ENCODE results near the gene TRIB2.

The TRIB2 gene

GRCh38 chr2:12763486-12763885, 46.8 kb downstream of the TRIB2 start:
- no peaks in the 10 kb centered on the region for H3K9me3 ChIP-seq (ENCODE audit: control insufficient read depth, low read length)
- no peak overlapping the region for H3K27ac ChIP-seq (ENCODE audit: insufficient read depth, low read depth, low read length, poor library complexity, severe bottlenecking)
- no peak overlapping the region for H3K4me3 ChIP-seq (ENCODE audit: insufficient read depth, low read depth, low read length)
- H3K4me1 ChIP-seq (ENCODE audit: control insufficient read depth, insufficient read depth, low read length) = no peaks in the 10 kb centered on the region
- H3K27me3 ChIP-seq (ENCODE audit: control insufficient read depth, insufficient read depth, low read length, poor library complexity, severe bottlenecking) = no peaks in the 10 kb centered on the region
- H3K36me3 ChIP-seq (ENCODE audit: control insufficient read depth, insufficient read depth, low read length) = no peaks in the 10 kb centered on the region
- WGBS, 2 experiments = 64 to 65% methylated on average over 3 to 4 of the region's 4 CpGs

- H3K27me3 ChIP-seq (ENCODE audit: control insufficient read depth, insufficient read depth, low read length, poor library complexity, severe bottlenecking) = no peaks in the 10 kb centered on the region
- H3K9me3 ChIP-seq (ENCODE audit: control insufficient read depth, low read length) = no peaks in the 10 kb centered on the region
- H3K27ac ChIP-seq (ENCODE audit: insufficient read depth, low read depth, low read length, poor library complexity, severe bottlenecking) = no peak overlapping the region
- H3K4me1 ChIP-seq (ENCODE audit: control insufficient read depth, insufficient read depth, low read length) = no peaks in the 10 kb centered on the region
- H3K4me3 ChIP-seq (ENCODE audit: insufficient read depth, low read depth, low read length) = no peak overlapping the region
- H3K36me3 ChIP-seq (ENCODE audit: control insufficient read depth, insufficient read depth, low read length) = no peaks in the 10 kb centered on the region
- 98 to 99% methylated on average over 4 of the region's 4 CpGs for WGBS, 2 experiments
These were observed 47.5 kb downstream of the TRIB2 start for GRCh38 chr2:12764075-12764730.

GRCh38 chr2:12764849-12765605, 48.3 kb downstream of the TRIB2 start:
- Histone ChIP-seq H3K4me3 (ENCODE audit: insufficient read depth, low read depth, low read length) (no peak overlapping the region), H3K27ac (ENCODE audit: insufficient read depth, low read depth, low read length, poor library complexity, severe bottlenecking) (no peak overlapping the region), H3K27me3 (ENCODE audit: control insufficient read depth, insufficient read depth, low read length, poor library complexity, severe bottlenecking) (no peaks in the 10 kb centered on the region), H3K9me3 (ENCODE audit: control insufficient read depth, low read length) (no peaks in the 10 kb centered on the region), H3K36me3 (ENCODE audit: control insufficient read depth, insufficient read depth, low read length) (no peaks in the 10 kb centered on the region), H3K4me1 (ENCODE audit: control insufficient read depth, insufficient read depth, low read length) (no peaks in the 10 kb centered on the region)
- WGBS, 2 experiments = 95 to 96% methylated on average over 7 of the region's 7 CpGs

GRCh38 chr2:12766421-12766879, 49.7 kb downstream of the TRIB2 start:
- Histone ChIP-seq H3K9me3 (ENCODE audit: control insufficient read depth, low read length) (no peaks in the 10 kb centered on the region), H3K27me3 (ENCODE audit: control insufficient read depth, insufficient read depth, low read length, poor library complexity, severe bottlenecking) (no peaks in the 10 kb centered on the region), H3K4me3 (ENCODE audit: insufficient read depth, low read depth, low read length) (no peak overlapping the region), H3K36me3 (ENCODE audit: control insufficient read depth, insufficient read depth, low read length) (no peaks in the 10 kb centered on the region), H3K27ac (ENCODE audit: insufficient read depth, low read depth, low read length, poor library complexity, severe bottlenecking) (no peak overlapping the region), H3K4me1 (ENCODE audit: control insufficient read depth, insufficient read depth, low read length) (peaks cover 4% of the 10 kb centered on the region)
- WGBS, 2 experiments = 91 to 95% methylated on average over 12 of the region's 12 CpGs

- Histone ChIP-seq H3K4me1 (ENCODE audit: control insufficient read depth, insufficient read depth, low read length) (peaks cover 4% of the 10 kb centered on the region), H3K36me3 (ENCODE audit: control insufficient read depth, insufficient read depth, low read length) (no peaks in the 10 kb centered on the region), H3K27me3 (ENCODE audit: control insufficient read depth, insufficient read depth, low read length, poor library complexity, severe bottlenecking) (no peaks in the 10 kb centered on the region), H3K27ac (ENCODE audit: insufficient read depth, low read depth, low read length, poor library complexity, severe bottlenecking) (no peak overlapping the region), H3K9me3 (ENCODE audit: control insufficient read depth, low read length) (no peaks in the 10 kb centered on the region), H3K4me3 (ENCODE audit: insufficient read depth, low read depth, low read length) (no peak overlapping the region)
- 94% methylated on average over 8 of the region's 8 CpGs for WGBS, 2 experiments
These were observed 50.8 kb downstream of the TRIB2 start for GRCh38 chr2:12767541-12767940.

GRCh38 chr2:12767996-12768624, 51.4 kb downstream of the TRIB2 start:
- 85 to 91% methylated on average over 2 to 3 of the region's 3 CpGs for WGBS, 2 experiments
- Histone ChIP-seq H3K9me3 (ENCODE audit: control insufficient read depth, low read length) (no peaks in the 10 kb centered on the region), H3K27me3 (ENCODE audit: control insufficient read depth, insufficient read depth, low read length, poor library complexity, severe bottlenecking) (no peaks in the 10 kb centered on the region), H3K4me1 (ENCODE audit: control insufficient read depth, insufficient read depth, low read length) (peaks cover 4% of the 10 kb centered on the region), H3K27ac (ENCODE audit: insufficient read depth, low read depth, low read length, poor library complexity, severe bottlenecking) (no peak overlapping the region), H3K36me3 (ENCODE audit: control insufficient read depth, insufficient read depth, low read length) (no peaks in the 10 kb centered on the region), H3K4me3 (ENCODE audit: insufficient read depth, low read depth, low read length) (no peak overlapping the region)

GRCh38 chr2:12769492-12770105, 52.9 kb downstream of the TRIB2 start:
- 90 to 92% methylated on average over 9 of the region's 9 CpGs for WGBS, 2 experiments
- H3K36me3 ChIP-seq (ENCODE audit: control insufficient read depth, insufficient read depth, low read length) = no peaks in the 10 kb centered on the region
- H3K9me3 ChIP-seq (ENCODE audit: control insufficient read depth, low read length) = no peaks in the 10 kb centered on the region
- H3K27me3 ChIP-seq (ENCODE audit: control insufficient read depth, insufficient read depth, low read length, poor library complexity, severe bottlenecking) = no peaks in the 10 kb centered on the region
- H3K4me3 ChIP-seq (ENCODE audit: insufficient read depth, low read depth, low read length) = no peak overlapping the region
- no peak overlapping the region for H3K27ac ChIP-seq (ENCODE audit: insufficient read depth, low read depth, low read length, poor library complexity, severe bottlenecking)
- H3K4me1 ChIP-seq (ENCODE audit: control insufficient read depth, insufficient read depth, low read length) = peaks cover 17% of the 10 kb centered on the region

- Histone ChIP-seq H3K36me3 (ENCODE audit: control insufficient read depth, insufficient read depth, low read length) (no peaks in the 10 kb centered on the region), H3K4me3 (ENCODE audit: insufficient read depth, low read depth, low read length) (no peak overlapping the region), H3K4me1 (ENCODE audit: control insufficient read depth, insufficient read depth, low read length) (peaks cover 17% of the 10 kb centered on the region), H3K9me3 (ENCODE audit: control insufficient read depth, low read length) (no peaks in the 10 kb centered on the region), H3K27ac (ENCODE audit: insufficient read depth, low read depth, low read length, poor library complexity, severe bottlenecking) (no peak overlapping the region), H3K27me3 (ENCODE audit: control insufficient read depth, insufficient read depth, low read length, poor library complexity, severe bottlenecking) (no peaks in the 10 kb centered on the region)
- 32% methylated on average over 6 to 8 of the region's 8 CpGs for WGBS, 2 experiments
These were observed 53.7 kb downstream of the TRIB2 start for GRCh38 chr2:12770300-12770968.

GRCh38 chr2:12771154-12771553, 54.4 kb downstream of the TRIB2 start:
- H3K27me3 ChIP-seq (ENCODE audit: control insufficient read depth, insufficient read depth, low read length, poor library complexity, severe bottlenecking) = no peaks in the 10 kb centered on the region
- peaks cover 17% of the 10 kb centered on the region for H3K4me1 ChIP-seq (ENCODE audit: control insufficient read depth, insufficient read depth, low read length)
- no peak overlapping the region for H3K27ac ChIP-seq (ENCODE audit: insufficient read depth, low read depth, low read length, poor library complexity, severe bottlenecking)
- no peak overlapping the region for H3K4me3 ChIP-seq (ENCODE audit: insufficient read depth, low read depth, low read length)
- 90 to 94% methylated on average over 3 of the region's 3 CpGs for WGBS, 2 experiments
- no peaks in the 10 kb centered on the region for H3K9me3 ChIP-seq (ENCODE audit: control insufficient read depth, low read length)
- no peaks in the 10 kb centered on the region for H3K36me3 ChIP-seq (ENCODE audit: control insufficient read depth, insufficient read depth, low read length)

Measured in ectodermal cell (in vitro differentiated cells).